IMR-90 (cell line): ENCODE measurements around the gene E4F1. TPM values are rescaled to one million over a fixed set of nuclear protein-coding genes. Genes with fewer than 3 reads are reported as not detected.

Experiments used
- ATAC-seq: fragments of 200-7000 bp; cut with Tn5 transposase; 2 replicates; pipeline ENCODE4 v1.9.1; 2020; ENCODE audit warnings: low read depth, mild to moderate bottlenecking, moderate library complexity
- BruUV-seq: library from RNA; stranded (reverse); fragments of 400-500 nt; replicated peaks from 2 replicates; lab custom pipeline; 2021; lab: Mats Ljungman, UMichigan
- CTCF ChIA-PET: fragments of 300-600 bp; formaldehyde crosslinking; extraction: SDS; loops from one replicate; lab custom pipeline; 2021; ENCODE audit warnings: antibody characterized with exemption; lab: Yijun Ruan, JAX
- POLR2A ChIA-PET: fragments of 300-600 bp; sonication (Branson Sonifier 250); formaldehyde crosslinking; loops from one replicate; lab custom pipeline; 2022; ENCODE audit warnings: antibody characterized with exemption; ENCODE audit not compliant: unreplicated experiment; lab: Charles Lee
- DNase-seq: peaks from one replicate; pipeline ENCODE4 v3.0.0; 2013
- H2AFZ ChIP-seq: replicated peaks from 2 replicates; pipeline ENCODE3; 2013; ENCODE audit warnings: low read length, mild to moderate bottlenecking; ENCODE audit not compliant: poor library complexity
- H2AK5ac ChIP-seq: 2 replicates; pipeline ENCODE4 v1.6.1; 2013; ENCODE audit warnings: low read depth, low read length, inconsistent platforms
- H2AK9ac ChIP-seq: replicated peaks from 2 replicates; pipeline ENCODE3; 2013; ENCODE audit warnings: mild to moderate bottlenecking, low read depth, low read length, moderate library complexity; ENCODE audit not compliant: poor library complexity
- H2BK120ac ChIP-seq: 2 replicates; pipeline ENCODE4 v1.6.1; 2013; ENCODE audit warnings: low read depth, low read length, inconsistent platforms
- H2BK15ac ChIP-seq: 3 replicates; pipeline ENCODE4 v1.6.1; 2013; ENCODE audit warnings: low read depth, low read length, inconsistent platforms
- H2BK20ac ChIP-seq: 2 replicates; pipeline ENCODE4 v1.6.1; 2013; ENCODE audit warnings: low read depth, mild to moderate bottlenecking, inconsistent platforms, low read length, moderate library complexity
- H2BK5ac ChIP-seq: 2 replicates; pipeline ENCODE4 v1.6.1; 2013; ENCODE audit warnings: mild to moderate bottlenecking, low read depth, low read length, inconsistent platforms; ENCODE audit not compliant: poor library complexity, severe bottlenecking
- H3K14ac ChIP-seq: replicated peaks from 2 replicates; pipeline ENCODE4 v1.6.1; 2013; ENCODE audit warnings: low read depth, low read length, inconsistent platforms
- H3K18ac ChIP-seq: 2 replicates; pipeline ENCODE4 v1.6.1; 2013; ENCODE audit warnings: low read depth, low read length, control low read depth
- H3K23ac ChIP-seq: 2 replicates; pipeline ENCODE4 v1.6.1; 2013; ENCODE audit warnings: low read depth, low read length, inconsistent platforms
- H3K27ac ChIP-seq: 2 replicates; pipeline ENCODE4 v1.5.1; 2013; ENCODE audit warnings: mild to moderate bottlenecking, control low read depth, low read length; ENCODE audit not compliant: insufficient read depth
- H3K27me3 ChIP-seq: 2 replicates; pipeline ENCODE4 v1.6.1; 2013; ENCODE audit warnings: low read length; ENCODE audit not compliant: control insufficient read depth, insufficient read depth
- H3K36me3 ChIP-seq: 2 replicates; pipeline ENCODE4 v1.6.1; 2013; ENCODE audit warnings: low read length, mixed read lengths; ENCODE audit not compliant: control insufficient read depth, insufficient read depth
- H3K4ac ChIP-seq: 2 replicates; pipeline ENCODE4 v1.6.1; 2013; ENCODE audit warnings: low read depth, low read length, inconsistent platforms
- H3K4me1 ChIP-seq: 2 replicates; pipeline ENCODE4 v1.6.1; 2013; ENCODE audit warnings: low read length, mixed read lengths; ENCODE audit not compliant: control insufficient read depth, insufficient read depth
- H3K4me2 ChIP-seq: 2 replicates; pipeline ENCODE4 v1.6.1; 2013; ENCODE audit warnings: low read depth, mild to moderate bottlenecking, control low read depth, low read length, moderate library complexity
- H3K4me3 ChIP-seq: 2 replicates; pipeline ENCODE4 v1.5.1; 2013; ENCODE audit warnings: low read depth, mild to moderate bottlenecking, control low read depth, low read length, moderate library complexity; ENCODE audit not compliant: insufficient read depth
- H3K56ac ChIP-seq: 2 replicates; pipeline ENCODE4 v1.6.1; 2013; ENCODE audit warnings: low read length, inconsistent platforms; ENCODE audit not compliant: insufficient read depth; ENCODE audit errors: extremely low read depth
- H3K79me1 ChIP-seq, 2 experiments: 2 replicates each; pipeline ENCODE4 v1.6.1; 2013; ENCODE audit warnings: low read length in 2 of 2, inconsistent platforms in 1 of 2, low read depth in 1 of 2
- H3K9ac ChIP-seq: 2 replicates; pipeline ENCODE4 v1.6.1; 2013; ENCODE audit warnings: low read depth, low read length, control low read depth
- H3K9me1 ChIP-seq: 2 replicates; pipeline ENCODE4 v1.6.1; 2013; ENCODE audit warnings: low read length, inconsistent platforms; ENCODE audit not compliant: insufficient read depth
- H3K9me3 ChIP-seq: 2 replicates; pipeline ENCODE4 v1.6.1; 2013; ENCODE audit warnings: low read length; ENCODE audit not compliant: control insufficient read depth, insufficient read depth
- H4K20me1 ChIP-seq: 2 replicates; pipeline ENCODE4 v1.6.1; 2013; ENCODE audit warnings: low read length, inconsistent platforms; ENCODE audit not compliant: insufficient read depth
- H4K5ac ChIP-seq: 2 replicates; pipeline ENCODE4 v1.6.1; 2013; ENCODE audit warnings: mild to moderate bottlenecking, low read depth, low read length, control low read depth
- H4K8ac ChIP-seq, 2 experiments: 2 replicates each; pipeline ENCODE4 v1.6.1; 2013; ENCODE audit warnings: low read depth in 2 of 2, low read length in 2 of 2, control low read depth in 1 of 2, inconsistent platforms in 1 of 2
- H4K91ac ChIP-seq: 2 replicates; pipeline ENCODE4 v1.6.1; 2013; ENCODE audit warnings: low read depth, low read length, inconsistent platforms; ENCODE audit not compliant: insufficient read depth
- MXI1 ChIP-seq: IDR thresholded peaks from 2 replicates; pipeline ENCODE4 v1.6.1; 2012; ENCODE audit warnings: low read depth, mild to moderate bottlenecking, low read length, moderate library complexity, borderline replicate concordance
- WGBS, 2 experiments: methylation state at CpG; one replicate each; pipeline versions ENCODE4 v1.1.5 to v1.1.7; 2013; ENCODE audit warnings: missing lambda C conversion rate in 2 of 2; ENCODE audit not compliant: insufficient read length in 1 of 2; ENCODE audit errors: extremely low coverage in 2 of 2; 5-methylcytosine and 5-hydroxymethylcytosine counted together
- dilution Hi-C: fragments of 300-500 bp; cut with HindIII; formaldehyde crosslinking; loops from one replicate; pipeline ENCODE4 v1.14.3; 2018; ENCODE audit warnings: low sequenced_read_pairs; ENCODE audit not compliant: unreplicated experiment
- in situ Hi-C: fragments of 300-500 bp; cut with MboI; formaldehyde crosslinking; loops from 3 replicates; pipeline ENCODE4 v1.14.3; 2019; ENCODE audit warnings: low sequenced_read_pairs, inconsistent platforms, mixed read lengths
- intact Hi-C: fragments of 100-400 bp; cut with micrococcal nuclease; formaldehyde crosslinking; loops from 2 replicates; pipeline ENCODE4 v1.10.0; 2022
- polyA plus RNA-seq, 3 experiments: library from polyadenylated mRNA; depleted of rRNA; stranded (reverse); fragments of >200 nt; gene quantifications; 2 replicates each; pipeline ENCODE4 v1.2.3, GENCODE V29; 2012; ENCODE audit warnings: low replicate concordance in 1 of 3
- total RNA-seq: library from RNA; depleted of rRNA; stranded (reverse); fragments of >200 nt; gene quantifications from 2 replicates; pipeline ENCODE4 v1.2.3, GENCODE V29; 2012

E4F1 gene
- total and polyA plus RNA-seq, 2 of the 4 experiments (the other 2 are of a cell fraction), result 13.1 to 33.0 TPM

GRCh38 chr16:2196162-2196980 is 27.0 kb upstream of the E4F1 start, which contains the start of gene CASKIN1:
Gene CASKIN1 (minus strand): TSS chr16:2196605. CDS start chr16:2196432, 173 bp downstream.
- Histone ChIP-seq H3K36me3 (no peaks in the 10 kb centered on the region), H3K79me1 (no peaks in the 10 kb centered on the region), H3K56ac (no peak within 1 kb of the TSS), H3K4me1 (no peaks in the 10 kb centered on the region), H3K27ac (no peak within 1 kb of the TSS), H3K9me3 (no peaks in the 10 kb centered on the region), H2BK5ac (no peak within 1 kb of the TSS), H3K18ac (no peak within 1 kb of the TSS), H4K20me1 (no peaks in the 10 kb centered on the region; the same call in 1 of the 2 replicates), H3K14ac (no peak within 1 kb of the TSS), H2BK15ac (no peak within 1 kb of the TSS), H3K4me2 (no peak within 1 kb of the TSS), H4K5ac (no peak within 1 kb of the TSS), H3K4me3 (peak within 1 kb of the TSS; percentile 39), H2AK9ac (no peak within 1 kb of the TSS), H3K4ac (no peak within 1 kb of the TSS), H3K27me3 (peaks cover 65% of the 10 kb centered on the region), H4K91ac (no peak within 1 kb of the TSS), H3K23ac (no peak within 1 kb of the TSS), H3K9ac (no peak within 1 kb of the TSS), H3K9me1 (no peaks in the 10 kb centered on the region), H2BK20ac (no peak within 1 kb of the TSS), H2AK5ac (no peak within 1 kb of the TSS), H2BK120ac (no peak within 1 kb of the TSS), H2AFZ (peak within 1 kb of the TSS; percentile 79), H4K8ac (no peak within 1 kb of the TSS)
- ATAC-seq (peak; percentile 76), DNase-seq (no peak)
- no peak for TF ChIP-seq MXI1
- intact Hi-C loops, result no loop called here
- ChIA-PET CTCF (no interaction called here), POLR2A (no interaction called here)
- dilution Hi-C loops, result no loop called here
- WGBS, 2 experiments, result 1% methylated on average over 42 of the region's 129 CpGs; no CpG with 5 or more reads in 1 of the 2 experiments
- BruUV-seq, result no TSS peak
- in situ Hi-C loops, result no loop called here
